Measurements from ENCODE around the gene SDK1.

DNA sequence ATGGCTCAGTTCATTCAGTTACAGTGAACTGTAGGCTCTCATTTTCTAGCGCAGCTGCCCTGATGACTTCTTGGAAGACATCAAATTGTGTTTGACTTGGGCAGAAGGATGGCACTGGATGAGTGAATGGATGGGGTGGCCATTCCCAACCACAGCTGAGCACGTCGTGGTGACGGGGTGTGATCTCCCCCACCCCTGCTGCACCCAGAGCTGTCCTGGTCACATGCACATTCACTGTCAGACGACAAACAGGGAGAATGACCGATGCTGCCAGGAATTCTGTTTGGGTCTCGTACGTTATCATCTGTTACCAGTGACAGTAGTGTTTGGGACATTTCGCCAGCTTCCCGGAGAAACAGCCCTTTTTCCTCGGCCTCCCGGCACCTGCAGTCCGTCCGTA lies 623.2 kb downstream of the SDK1 start:
- TF ChIP-seq, protein P1, sequence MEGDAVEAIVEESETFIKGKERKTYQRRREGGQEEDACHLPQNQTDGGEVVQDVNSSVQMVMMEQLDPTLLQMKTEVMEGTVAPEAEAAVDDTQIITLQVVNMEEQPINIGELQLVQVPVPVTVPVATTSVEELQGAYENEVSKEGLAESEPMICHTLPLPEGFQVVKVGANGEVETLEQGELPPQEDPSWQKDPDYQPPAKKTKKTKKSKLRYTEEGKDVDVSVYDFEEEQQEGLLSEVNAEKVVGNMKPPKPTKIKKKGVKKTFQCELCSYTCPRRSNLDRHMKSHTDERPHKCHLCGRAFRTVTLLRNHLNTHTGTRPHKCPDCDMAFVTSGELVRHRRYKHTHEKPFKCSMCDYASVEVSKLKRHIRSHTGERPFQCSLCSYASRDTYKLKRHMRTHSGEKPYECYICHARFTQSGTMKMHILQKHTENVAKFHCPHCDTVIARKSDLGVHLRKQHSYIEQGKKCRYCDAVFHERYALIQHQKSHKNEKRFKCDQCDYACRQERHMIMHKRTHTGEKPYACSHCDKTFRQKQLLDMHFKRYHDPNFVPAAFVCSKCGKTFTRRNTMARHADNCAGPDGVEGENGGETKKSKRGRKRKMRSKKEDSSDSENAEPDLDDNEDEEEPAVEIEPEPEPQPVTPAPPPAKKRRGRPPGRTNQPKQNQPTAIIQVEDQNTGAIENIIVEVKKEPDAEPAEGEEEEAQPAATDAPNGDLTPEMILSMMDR (IDR thresholded peaks at IDR 0.05): no peak
- TF ChIP-seq POLR2A (IDR thresholded peaks at IDR 0.05): no peak
